Keratinocyte (primary cell): ENCODE data around the gene RNASE9.

Source experiments
- CTCF ChIP-seq, 3 experiments: IDR thresholded peaks in 1 of 3; conservative IDR thresholded peaks in 1 of 3; optimal IDR thresholded peaks in 1 of 3; 2 replicates in 2 of 3; 3 replicates in 1 of 3; pipeline versions ENCODE3 to v1.5.1; 2011; ENCODE audit warnings: low read length in 3 of 3, mild to moderate bottlenecking in 3 of 3, moderate library complexity in 2 of 3, control low read depth in 1 of 3, inconsistent platforms in 1 of 3; ENCODE audit not compliant: insufficient read depth in 2 of 3; ENCODE audit errors: extremely low read depth in 1 of 3
- EZH2 ChIP-seq: IDR thresholded peaks from one replicate; pipeline ENCODE4 v1.6.1; 2012; ENCODE audit warnings: inconsistent platforms, mild to moderate bottlenecking, low read length, moderate library complexity

GRCh38 chr14:20569066-20569465, 8.2 kb upstream of the RNASE9 start:
- TF ChIP-seq EZH2 (no peak), CTCF (optimal IDR thresholded peaks at IDR 0.05 in 1 of 3, IDR thresholded peaks at IDR 0.05 in 1 of 3, conservative IDR thresholded peaks at IDR 0.05 in 1 of 3; ENCODE audit: extremely low read depth in 1 of 3, insufficient read depth in 2 of 3, low read length in 3 of 3) (no peak)
